Lower leg skin (tissue), 3 donors: ENCODE data around the gene CNTNAP1.

Experiments
- POLR2A ChIP-seq, 2 donors: fragments of 450-650 bp; IDR thresholded peaks; one replicate each; pipeline ENCODE4 v1.6.1; 2016 to 2017; ENCODE audit warnings: antibody characterized with exemption in 2 of 2, mild to moderate bottlenecking in 1 of 2, moderate library complexity in 1 of 2
- TF ChIP-seq, protein P1 (sequence below), 3 donors: fragments of 450-650 bp; IDR thresholded peaks; one replicate each; pipeline ENCODE4 v1.5.1; 2016; ENCODE audit warnings: antibody characterized with exemption in 3 of 3, mild to moderate bottlenecking in 3 of 3, moderate library complexity in 2 of 3

GRCh38 chr17:42740699-42741098 is 58.4 kb downstream of the CNTNAP1 start:
- TF ChIP-seq, protein P1, sequence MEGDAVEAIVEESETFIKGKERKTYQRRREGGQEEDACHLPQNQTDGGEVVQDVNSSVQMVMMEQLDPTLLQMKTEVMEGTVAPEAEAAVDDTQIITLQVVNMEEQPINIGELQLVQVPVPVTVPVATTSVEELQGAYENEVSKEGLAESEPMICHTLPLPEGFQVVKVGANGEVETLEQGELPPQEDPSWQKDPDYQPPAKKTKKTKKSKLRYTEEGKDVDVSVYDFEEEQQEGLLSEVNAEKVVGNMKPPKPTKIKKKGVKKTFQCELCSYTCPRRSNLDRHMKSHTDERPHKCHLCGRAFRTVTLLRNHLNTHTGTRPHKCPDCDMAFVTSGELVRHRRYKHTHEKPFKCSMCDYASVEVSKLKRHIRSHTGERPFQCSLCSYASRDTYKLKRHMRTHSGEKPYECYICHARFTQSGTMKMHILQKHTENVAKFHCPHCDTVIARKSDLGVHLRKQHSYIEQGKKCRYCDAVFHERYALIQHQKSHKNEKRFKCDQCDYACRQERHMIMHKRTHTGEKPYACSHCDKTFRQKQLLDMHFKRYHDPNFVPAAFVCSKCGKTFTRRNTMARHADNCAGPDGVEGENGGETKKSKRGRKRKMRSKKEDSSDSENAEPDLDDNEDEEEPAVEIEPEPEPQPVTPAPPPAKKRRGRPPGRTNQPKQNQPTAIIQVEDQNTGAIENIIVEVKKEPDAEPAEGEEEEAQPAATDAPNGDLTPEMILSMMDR (IDR thresholded peaks at IDR 0.05), result no peak
- no peak for TF ChIP-seq POLR2A (IDR thresholded peaks at IDR 0.05)
